ENCODE data around the gene FAM210A.

Gene FAM210A

GRCh38 chr18:13657974-13658373 is 68.4 kb downstream of the FAM210A start:
- Histone ChIP-seq H3K9me2 (replicated peaks; ENCODE audit: insufficient read depth, low read length) (no peaks in the 10 kb centered on the region), H3K36me3 (replicated peaks; ENCODE audit: insufficient read depth, low read length) (no peaks in the 10 kb centered on the region), H3K4me1 (ENCODE audit: low read length) (no peaks in the 10 kb centered on the region), H3F3A (ENCODE audit: insufficient read depth, low read length) (no peaks in the 10 kb centered on the region), H3K27ac (ENCODE audit: low read length) (no peak overlapping the region), H3K4me2 (ENCODE audit: low read depth, low read length) (no peak overlapping the region), H2AFZ (ENCODE audit: low read length) (no peak overlapping the region), H3K27me3 (replicated peaks; ENCODE audit: insufficient read depth, low read length) (no peaks in the 10 kb centered on the region), H3K9me3 (replicated peaks; ENCODE audit: insufficient read depth, low read length) (no peaks in the 10 kb centered on the region), H3K79me2 (ENCODE audit: low read length) (no peaks in the 10 kb centered on the region), H3K4me3 (ENCODE audit: low read length) (no peak overlapping the region), H4K20me1 (ENCODE audit: insufficient read depth, low read length) (no peaks in the 10 kb centered on the region), H3K9ac (ENCODE audit: low read length) (no peak overlapping the region)
- TF ChIP-seq EZH2 (optimal IDR thresholded peaks at IDR 0.05; ENCODE audit: low read depth, low read length) (no peak), EZH2phosphoT487 (IDR thresholded peaks at IDR 0.05; ENCODE audit: low read length) (no peak), CTCF (IDR thresholded peaks at IDR 0.05; ENCODE audit: low read length) (no peak)
- DNase-seq: no peak

- Histone ChIP-seq H3K9me2 (replicated peaks; ENCODE audit: insufficient read depth, low read length) (no peaks in the 10 kb centered on the region), H4K20me1 (ENCODE audit: insufficient read depth, low read length) (no peaks in the 10 kb centered on the region), H3K4me1 (ENCODE audit: low read length) (no peaks in the 10 kb centered on the region), H3K27ac (ENCODE audit: low read length) (no peak overlapping the region), H3K4me3 (ENCODE audit: low read length) (no peak overlapping the region), H3K9ac (ENCODE audit: low read length) (no peak overlapping the region), H3F3A (ENCODE audit: insufficient read depth, low read length) (no peaks in the 10 kb centered on the region), H2AFZ (ENCODE audit: low read length) (no peak overlapping the region), H3K27me3 (replicated peaks; ENCODE audit: insufficient read depth, low read length) (no peaks in the 10 kb centered on the region), H3K36me3 (replicated peaks; ENCODE audit: insufficient read depth, low read length) (no peaks in the 10 kb centered on the region), H3K79me2 (ENCODE audit: low read length) (no peaks in the 10 kb centered on the region), H3K4me2 (ENCODE audit: low read depth, low read length) (no peak overlapping the region), H3K9me3 (replicated peaks; ENCODE audit: insufficient read depth, low read length) (no peaks in the 10 kb centered on the region)
- no peak for DNase-seq
- TF ChIP-seq EZH2phosphoT487 (IDR thresholded peaks at IDR 0.05; ENCODE audit: low read length) (no peak), CTCF (IDR thresholded peaks at IDR 0.05; ENCODE audit: low read length) (no peak), EZH2 (optimal IDR thresholded peaks at IDR 0.05; ENCODE audit: low read depth, low read length) (no peak)
These were observed 72.5 kb downstream of the FAM210A start for GRCh38 chr18:13653746-13654433.

GRCh38 chr18:13649397-13650390 is 76.7 kb downstream of the FAM210A start:
- no peak overlapping the region for H3K27ac ChIP-seq (ENCODE audit: low read length)
- H3K36me3 ChIP-seq (replicated peaks; ENCODE audit: insufficient read depth, low read length): no peaks in the 10 kb centered on the region
- no peaks in the 10 kb centered on the region for H3K79me2 ChIP-seq (ENCODE audit: low read length)
- no peak overlapping the region for H3K4me3 ChIP-seq (ENCODE audit: low read length)
- no peaks in the 10 kb centered on the region for H3K9me2 ChIP-seq (replicated peaks; ENCODE audit: insufficient read depth, low read length)
- no peaks in the 10 kb centered on the region for H4K20me1 ChIP-seq (ENCODE audit: insufficient read depth, low read length)
- no peak overlapping the region for H2AFZ ChIP-seq (ENCODE audit: low read length)
- no peak for DNase-seq
- H3K4me2 ChIP-seq (ENCODE audit: low read depth, low read length): no peak overlapping the region
- H3F3A ChIP-seq (ENCODE audit: insufficient read depth, low read length): no peaks in the 10 kb centered on the region
- no peaks in the 10 kb centered on the region for H3K4me1 ChIP-seq (ENCODE audit: low read length)
- no peaks in the 10 kb centered on the region for H3K9me3 ChIP-seq (replicated peaks; ENCODE audit: insufficient read depth, low read length)
- no peak overlapping the region for H3K9ac ChIP-seq (ENCODE audit: low read length)
- no peaks in the 10 kb centered on the region for H3K27me3 ChIP-seq (replicated peaks; ENCODE audit: insufficient read depth, low read length)
- TF ChIP-seq EZH2phosphoT487 (IDR thresholded peaks at IDR 0.05; ENCODE audit: low read length) (no peak), EZH2 (optimal IDR thresholded peaks at IDR 0.05; ENCODE audit: low read depth, low read length) (no peak), CTCF (IDR thresholded peaks at IDR 0.05; ENCODE audit: low read length) (no peak)
